ENCODE results near the gene SPPL2B.

- TF ChIP-seq CTCF (IDR thresholded peaks at IDR 0.05; ENCODE audit: low read length) (no peak), EZH2phosphoT487 (IDR thresholded peaks at IDR 0.05; ENCODE audit: low read length) (no peak)
Measured at GRCh38 chr19:2290441-2291184, 37.9 kb upstream of the SPPL2B start.

All from MM.1S (cell line).